Neural cell (in vitro differentiated cells): ENCODE results near the gene SFT2D2.

Experiments
- EP300 ChIP-seq: fragments of 450-650 bp; conservative IDR thresholded peaks from 2 replicates; pipeline ENCODE4 v1.6.1; 2014; ENCODE audit warnings: antibody characterized with exemption, mild to moderate bottlenecking, moderate library complexity; ENCODE audit not compliant: poor library complexity, severe bottlenecking
- MXI1 ChIP-seq: fragments of 450-650 bp; conservative IDR thresholded peaks from 2 replicates; pipeline ENCODE4 v1.6.1; 2014; ENCODE audit warnings: antibody characterized with exemption, mild to moderate bottlenecking; ENCODE audit not compliant: poor library complexity, severe bottlenecking
- TF ChIP-seq, protein P1 (sequence below): fragments of 450-650 bp; IDR thresholded peaks from 2 replicates; pipeline ENCODE4 v1.5.1; 2014; ENCODE audit warnings: antibody characterized with exemption, mild to moderate bottlenecking, moderate library complexity; ENCODE audit not compliant: poor library complexity, severe bottlenecking

DNA sequence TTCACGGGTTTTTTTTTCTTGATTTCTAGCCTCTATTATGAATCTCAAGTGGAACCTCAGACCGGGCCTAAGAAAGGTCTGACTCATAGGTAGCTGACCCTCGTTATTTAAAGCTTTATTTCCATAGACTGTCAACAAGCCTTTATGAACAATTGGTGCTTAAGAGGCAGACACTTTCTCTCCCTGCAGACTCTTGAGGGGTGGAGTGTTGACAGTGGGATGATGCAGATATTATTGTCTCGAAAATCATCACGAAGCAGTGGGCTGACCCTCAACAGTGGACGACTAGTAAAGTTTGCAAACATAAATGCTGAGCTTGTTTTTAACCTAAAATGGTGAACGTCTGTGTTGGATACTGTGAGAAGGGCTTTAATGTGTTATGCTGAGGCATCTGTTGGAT is 1.8 kb downstream of the SFT2D2 start:
- TF ChIP-seq EP300 (no peak), MXI1 (no peak)
- TF ChIP-seq, protein P1, sequence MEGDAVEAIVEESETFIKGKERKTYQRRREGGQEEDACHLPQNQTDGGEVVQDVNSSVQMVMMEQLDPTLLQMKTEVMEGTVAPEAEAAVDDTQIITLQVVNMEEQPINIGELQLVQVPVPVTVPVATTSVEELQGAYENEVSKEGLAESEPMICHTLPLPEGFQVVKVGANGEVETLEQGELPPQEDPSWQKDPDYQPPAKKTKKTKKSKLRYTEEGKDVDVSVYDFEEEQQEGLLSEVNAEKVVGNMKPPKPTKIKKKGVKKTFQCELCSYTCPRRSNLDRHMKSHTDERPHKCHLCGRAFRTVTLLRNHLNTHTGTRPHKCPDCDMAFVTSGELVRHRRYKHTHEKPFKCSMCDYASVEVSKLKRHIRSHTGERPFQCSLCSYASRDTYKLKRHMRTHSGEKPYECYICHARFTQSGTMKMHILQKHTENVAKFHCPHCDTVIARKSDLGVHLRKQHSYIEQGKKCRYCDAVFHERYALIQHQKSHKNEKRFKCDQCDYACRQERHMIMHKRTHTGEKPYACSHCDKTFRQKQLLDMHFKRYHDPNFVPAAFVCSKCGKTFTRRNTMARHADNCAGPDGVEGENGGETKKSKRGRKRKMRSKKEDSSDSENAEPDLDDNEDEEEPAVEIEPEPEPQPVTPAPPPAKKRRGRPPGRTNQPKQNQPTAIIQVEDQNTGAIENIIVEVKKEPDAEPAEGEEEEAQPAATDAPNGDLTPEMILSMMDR: no peak
